Measurements from ENCODE around the gene TFEC. TPM values are rescaled to one million over a fixed set of nuclear protein-coding genes. Genes with fewer than 3 reads are reported as not detected.

Gene TFEC
- total RNA-seq, 3 donors from 2014 or later (not counting 1 experiment from before 2014, with no cell fraction given) = 0.92 to 1.7 (median 1.1) TPM

- H3K4me3 Mint-ChIP-seq = no peak overlapping the region
Measured at GRCh38 chr7:116045532-116045931, 15.0 kb upstream of the TFEC start.

GRCh38 chr7:116041615-116042014, 11.1 kb upstream of the TFEC start:
- H3K4me1 Mint-ChIP-seq = no peaks in the 10 kb centered on the region
- ATAC-seq (no peak), DNase-seq (no peak)
- no peaks in the 10 kb centered on the region for H3K27me3 Mint-ChIP-seq (ENCODE audit: low read depth in 2 of 2)
- Histone ChIP-seq H3K36me3 (ENCODE audit: control insufficient read depth, insufficient read depth, low read length) (no peaks in the 10 kb centered on the region), H3K4me1 (ENCODE audit: control insufficient read depth, insufficient read depth, low read length) (no peaks in the 10 kb centered on the region), H3K27me3 (ENCODE audit: control insufficient read depth, insufficient read depth, low read length) (no peaks in the 10 kb centered on the region), H3K4me3 (ENCODE audit: low read length) (no peak overlapping the region), H3K27ac (ENCODE audit: low read length) (no peak overlapping the region), H3K9me3 (ENCODE audit: control insufficient read depth, insufficient read depth, low read length) (no peaks in the 10 kb centered on the region)
- peaks cover 0 to 2% of the 10 kb centered on the region in 2 donors for H3K9me3 Mint-ChIP-seq
- no peak overlapping the region for H3K4me3 Mint-ChIP-seq
- H3K27ac Mint-ChIP-seq = no peak overlapping the region
- intact Hi-C loops (cut with micrococcal nuclease) = no loop called here
- no peak for TF ChIP-seq CTCF (IDR thresholded peaks at IDR 0.05)
- no peaks in the 10 kb centered on the region for H3K36me3 Mint-ChIP-seq
- WGBS (ENCODE audit: insufficient coverage) = 67% methylated on average over 4 of the region's 4 CpGs

More at GRCh38 chr7:116045532-116045931, 15.0 kb upstream of the TFEC start:
- H3K9me3 ChIP-seq (ENCODE audit: control insufficient read depth, insufficient read depth, low read length) = no peaks in the 10 kb centered on the region
- Mint-ChIP-seq H3K4me1 (no peaks in the 10 kb centered on the region), H3K36me3 (no peaks in the 10 kb centered on the region), H3K27ac (no peak overlapping the region), H3K27me3 (ENCODE audit: low read depth in 2 of 2) (no peaks in the 10 kb centered on the region), H3K9me3 (peaks cover 0 to 5% of the 10 kb centered on the region in 2 donors)
- no peak overlapping the region for H3K4me3 ChIP-seq (ENCODE audit: low read length)
- ATAC-seq (no peak), DNase-seq (no peak)
- no peaks in the 10 kb centered on the region for H3K4me1 ChIP-seq (ENCODE audit: control insufficient read depth, insufficient read depth, low read length)
- no peak overlapping the region for H3K27ac ChIP-seq (ENCODE audit: low read length)
- WGBS (ENCODE audit: insufficient coverage) = 90% methylated on average over 6 of the region's 6 CpGs
- TF ChIP-seq CTCF (IDR thresholded peaks at IDR 0.05) = no peak
- intact Hi-C loops (cut with micrococcal nuclease) = no loop called here
- no peaks in the 10 kb centered on the region for H3K36me3 ChIP-seq (ENCODE audit: control insufficient read depth, insufficient read depth, low read length)
- H3K27me3 ChIP-seq (ENCODE audit: control insufficient read depth, insufficient read depth, low read length) = no peaks in the 10 kb centered on the region

GRCh38 chr7:116037401-116037800, 6.8 kb upstream of the TFEC start:
- ATAC-seq (no peak), DNase-seq (no peak)
- Histone ChIP-seq H3K27ac (ENCODE audit: low read length) (no peak overlapping the region), H3K4me3 (ENCODE audit: low read length) (no peak overlapping the region), H3K36me3 (ENCODE audit: control insufficient read depth, insufficient read depth, low read length) (no peaks in the 10 kb centered on the region), H3K4me1 (ENCODE audit: control insufficient read depth, insufficient read depth, low read length) (no peaks in the 10 kb centered on the region), H3K9me3 (ENCODE audit: control insufficient read depth, insufficient read depth, low read length) (no peaks in the 10 kb centered on the region), H3K27me3 (ENCODE audit: control insufficient read depth, insufficient read depth, low read length) (no peaks in the 10 kb centered on the region)
- Mint-ChIP-seq H3K9me3 (peaks cover 0 to 2% of the 10 kb centered on the region in 2 donors), H3K4me1 (no peaks in the 10 kb centered on the region), H3K27me3 (ENCODE audit: low read depth in 2 of 2) (no peaks in the 10 kb centered on the region), H3K4me3 (no peak overlapping the region), H3K27ac (no peak overlapping the region), H3K36me3 (no peaks in the 10 kb centered on the region)
- 100% methylated on average over 1 of the region's 2 CpGs for WGBS (ENCODE audit: insufficient coverage)
- TF ChIP-seq CTCF (IDR thresholded peaks at IDR 0.05) = no peak
- intact Hi-C loops (cut with micrococcal nuclease) = no loop called here

- DNase-seq = no peak
- Mint-ChIP-seq H3K4me3 (no peak overlapping the region), H3K27me3 (ENCODE audit: low read depth in 2 of 2) (no peaks in the 10 kb centered on the region), H3K27ac (no peak overlapping the region), H3K9me3 (no peaks in the 10 kb centered on the region), H3K36me3 (no peaks in the 10 kb centered on the region), H3K4me1 (no peaks in the 10 kb centered on the region)
- ATAC-seq = no peak
- no peak overlapping the region for H3K4me3 ChIP-seq (ENCODE audit: low read length)
- no peaks in the 10 kb centered on the region for H3K9me3 ChIP-seq (ENCODE audit: control insufficient read depth, insufficient read depth, low read length)
- H3K4me1 ChIP-seq (ENCODE audit: control insufficient read depth, insufficient read depth, low read length) = no peaks in the 10 kb centered on the region
- TF ChIP-seq CTCF (IDR thresholded peaks at IDR 0.05) = no peak
- H3K27ac ChIP-seq (ENCODE audit: low read length) = no peak overlapping the region
- 92% methylated on average over 3 of the region's 3 CpGs for WGBS (ENCODE audit: insufficient coverage)
- no peaks in the 10 kb centered on the region for H3K36me3 ChIP-seq (ENCODE audit: control insufficient read depth, insufficient read depth, low read length)
- intact Hi-C loops (cut with micrococcal nuclease) = no loop called here
- no peaks in the 10 kb centered on the region for H3K27me3 ChIP-seq (ENCODE audit: control insufficient read depth, insufficient read depth, low read length)
Measured at GRCh38 chr7:116034411-116034810, 3.8 kb upstream of the TFEC start.
